ENCODE data around the gene TCF4. TPM values are rescaled to one million over a fixed set of nuclear protein-coding genes. Genes with fewer than 3 reads are reported as not detected.

TCF4 gene
- total RNA-seq, 6 experiments from 2014 or later, result 50.4 to 71.1 (median 59.0) TPM

GRCh38 chr18:55336438-55337100 lies 251.4 kb downstream of the TCF4 start:
- peaks cover 21% of the 10 kb centered on the region for H3K4me1 Mint-ChIP-seq (ENCODE audit: low read depth)
- no peak overlapping the region for H3K27ac Mint-ChIP-seq
- H3K27me3 Mint-ChIP-seq (ENCODE audit: insufficient read depth), result no peaks in the 10 kb centered on the region
- no peak overlapping the region for H3K4me3 Mint-ChIP-seq
- no peaks in the 10 kb centered on the region for H3K9me3 Mint-ChIP-seq
- DNase-seq, result no peak
- H3K36me3 Mint-ChIP-seq (ENCODE audit: low read depth), result no peaks in the 10 kb centered on the region
- TF ChIP-seq CTCF (IDR thresholded peaks at IDR 0.05), result no peak

- H3K4me3 Mint-ChIP-seq, result no peak overlapping the region
- no peaks in the 10 kb centered on the region for H3K36me3 Mint-ChIP-seq (ENCODE audit: low read depth)
- peaks cover 19% of the 10 kb centered on the region for H3K4me1 Mint-ChIP-seq (ENCODE audit: low read depth)
- no peak for DNase-seq
- H3K27ac Mint-ChIP-seq, result no peak overlapping the region
- no peaks in the 10 kb centered on the region for H3K27me3 Mint-ChIP-seq (ENCODE audit: insufficient read depth)
- no peak for TF ChIP-seq CTCF (IDR thresholded peaks at IDR 0.05)
- H3K9me3 Mint-ChIP-seq, result no peaks in the 10 kb centered on the region
These were observed 253.1 kb downstream of the TCF4 start for GRCh38 chr18:55334875-55335274.

GRCh38 chr18:55331301-55331700 lies 256.7 kb downstream of the TCF4 start:
- H3K36me3 Mint-ChIP-seq (ENCODE audit: low read depth), result no peaks in the 10 kb centered on the region
- no peaks in the 10 kb centered on the region for H3K9me3 Mint-ChIP-seq
- H3K4me1 Mint-ChIP-seq (ENCODE audit: low read depth), result peaks cover 34% of the 10 kb centered on the region
- no peaks in the 10 kb centered on the region for H3K27me3 Mint-ChIP-seq (ENCODE audit: insufficient read depth)
- DNase-seq, result no peak
- no peak overlapping the region for H3K27ac Mint-ChIP-seq
- no peak for TF ChIP-seq CTCF (IDR thresholded peaks at IDR 0.05)
- H3K4me3 Mint-ChIP-seq, result no peak overlapping the region

- peak; percentile 35 for DNase-seq
- H3K27ac Mint-ChIP-seq, result peak overlapping the region; percentile 82
- peaks cover 48% of the 10 kb centered on the region for H3K4me1 Mint-ChIP-seq (ENCODE audit: low read depth)
- peak overlapping the region; percentile 56 for H3K4me3 Mint-ChIP-seq
- no peaks in the 10 kb centered on the region for H3K27me3 Mint-ChIP-seq (ENCODE audit: insufficient read depth)
- TF ChIP-seq CTCF (IDR thresholded peaks at IDR 0.05), result no peak
- no peaks in the 10 kb centered on the region for H3K9me3 Mint-ChIP-seq
- no peaks in the 10 kb centered on the region for H3K36me3 Mint-ChIP-seq (ENCODE audit: low read depth)
These were observed 259.7 kb downstream of the TCF4 start for GRCh38 chr18:55328301-55328700.

GRCh38 chr18:55327454-55327853 lies 260.5 kb downstream of the TCF4 start:
- H3K4me1 Mint-ChIP-seq (ENCODE audit: low read depth), result peaks cover 53% of the 10 kb centered on the region
- no peak for DNase-seq
- no peak for TF ChIP-seq CTCF (IDR thresholded peaks at IDR 0.05)
- no peaks in the 10 kb centered on the region for H3K27me3 Mint-ChIP-seq (ENCODE audit: insufficient read depth)
- peak overlapping the region; percentile 82; the same call in 1 of the 2 replicates for H3K27ac Mint-ChIP-seq
- no peaks in the 10 kb centered on the region for H3K36me3 Mint-ChIP-seq (ENCODE audit: low read depth)
- no peaks in the 10 kb centered on the region for H3K9me3 Mint-ChIP-seq
- H3K4me3 Mint-ChIP-seq, result no peak overlapping the region

All from HFFc6 (cell line).